ENCODE results near the gene GFOD1. TPM values are rescaled to one million over a fixed set of nuclear protein-coding genes. Genes with fewer than 3 reads are reported as not detected.

The GFOD1 gene
- total RNA-seq, 1 donor from 2014 or later = 20.2 TPM

DNA sequence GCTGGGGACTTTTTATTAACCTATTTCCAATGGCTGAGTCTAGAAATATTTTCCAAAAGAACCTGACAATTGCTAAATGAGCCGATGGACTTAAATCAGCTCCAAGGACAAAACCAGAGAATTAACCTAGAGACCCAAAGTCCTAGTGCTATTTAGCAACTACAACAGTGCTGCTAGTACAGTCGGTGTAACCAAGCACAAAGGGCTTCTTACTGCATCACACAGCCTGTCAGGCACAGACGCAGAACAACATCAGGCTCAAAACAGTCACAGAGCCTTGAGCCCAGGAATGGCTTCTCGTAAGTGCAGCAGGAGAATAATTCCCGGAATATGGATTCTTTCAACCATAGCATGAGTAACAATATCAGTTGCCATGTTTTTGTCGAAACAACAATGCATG, 70.0 kb downstream of the GFOD1 start:
- Histone ChIP-seq H3K36me3 (no peaks in the 10 kb centered on the region), H3K9me3 (no peaks in the 10 kb centered on the region), H3K27ac (no peak overlapping the region), H3K4me1 (peaks cover 68% of the 10 kb centered on the region), H3K27me3 (ENCODE audit: low read depth) (no peaks in the 10 kb centered on the region), H3K4me3 (no peak overlapping the region)
- intact Hi-C loops (cut with DNase I) = no loop called here
- ATAC-seq = no peak
- DNase-seq = no peak
- TF ChIP-seq CTCF (IDR thresholded peaks at IDR 0.05) = no peak

DNA sequence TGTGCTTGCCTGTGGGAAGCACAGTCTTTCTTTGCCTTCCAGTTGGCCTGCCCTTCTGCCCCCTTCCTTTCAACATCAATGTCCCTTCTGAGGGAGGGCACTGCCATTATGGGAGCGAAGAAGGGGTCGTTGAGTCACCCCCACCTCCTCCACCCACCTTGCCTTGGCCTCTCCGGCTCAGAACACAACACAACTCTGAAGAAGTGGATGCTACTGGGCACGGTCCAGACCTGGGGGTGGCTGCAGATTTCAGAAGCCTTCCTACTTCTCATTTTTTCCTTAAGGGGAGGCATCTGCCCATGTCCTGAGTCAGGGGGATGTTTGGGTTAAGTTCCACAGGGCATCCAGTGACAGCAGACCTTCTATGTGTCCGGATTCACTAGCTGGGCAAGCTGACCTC, 72.1 kb downstream of the GFOD1 start:
- Histone ChIP-seq H3K27me3 (ENCODE audit: low read depth) (no peaks in the 10 kb centered on the region), H3K36me3 (no peaks in the 10 kb centered on the region), H3K27ac (peak overlapping the region; percentile 26), H3K4me1 (peaks cover 64% of the 10 kb centered on the region), H3K4me3 (no peak overlapping the region), H3K9me3 (no peaks in the 10 kb centered on the region)
- ATAC-seq (no peak), DNase-seq (no peak)
- intact Hi-C loops (cut with DNase I) = no loop called here
- no peak for TF ChIP-seq CTCF (IDR thresholded peaks at IDR 0.05)

DNA sequence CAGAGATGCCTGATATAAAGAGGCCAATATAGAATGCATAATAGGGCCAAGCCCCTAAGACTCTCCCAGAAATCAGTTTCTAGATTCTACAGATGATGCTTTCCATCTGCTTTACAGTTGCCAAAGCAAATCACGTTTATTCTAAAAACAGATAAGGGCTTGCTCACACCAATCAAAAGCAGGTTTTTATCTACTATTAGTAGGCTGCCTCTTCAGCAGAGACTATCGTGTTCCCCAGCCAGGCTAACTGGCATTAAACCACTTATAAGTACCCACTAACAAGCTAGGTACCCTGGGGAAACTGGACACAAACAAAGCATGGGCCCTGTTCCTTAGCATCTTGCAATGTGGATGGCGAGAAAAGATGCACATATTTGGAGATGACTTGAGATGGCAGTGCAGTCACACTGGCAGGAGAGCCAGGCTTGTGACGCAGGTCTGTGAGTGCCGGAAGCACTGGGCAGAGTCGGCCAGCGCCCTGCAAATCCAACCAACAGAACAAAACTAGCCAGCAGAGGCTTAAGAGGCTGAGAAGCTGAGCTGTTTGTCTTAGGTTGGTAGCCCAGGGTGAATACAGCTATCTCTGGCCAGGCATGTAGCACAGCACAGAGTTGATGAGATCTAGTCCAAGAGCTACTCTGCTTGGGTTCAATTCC, 73.4 kb downstream of the GFOD1 start:
- Histone ChIP-seq H3K4me1 (peaks cover 52% of the 10 kb centered on the region), H3K27me3 (ENCODE audit: low read depth) (no peaks in the 10 kb centered on the region), H3K9me3 (no peaks in the 10 kb centered on the region), H3K4me3 (no peak overlapping the region), H3K36me3 (no peaks in the 10 kb centered on the region), H3K27ac (peak overlapping the region; percentile 26)
- ATAC-seq = peak in 1 of 2 donors; percentile 12
- DNase-seq = no peak
- intact Hi-C loops (cut with DNase I) = no loop called here
- peak; percentile 15 for TF ChIP-seq CTCF (IDR thresholded peaks at IDR 0.05)

GRCh38 chr6:13413466-13413862, 73.9 kb downstream of the GFOD1 start:
- Histone ChIP-seq H3K4me3 (no peak overlapping the region), H3K9me3 (no peaks in the 10 kb centered on the region), H3K4me1 (peaks cover 51% of the 10 kb centered on the region), H3K27me3 (ENCODE audit: low read depth) (no peaks in the 10 kb centered on the region), H3K36me3 (no peaks in the 10 kb centered on the region), H3K27ac (peak overlapping the region; percentile 26)
- intact Hi-C loops (cut with DNase I) = no loop called here
- peak; percentile 55 to 56 for ATAC-seq
- no peak for TF ChIP-seq CTCF (IDR thresholded peaks at IDR 0.05)
- no peak for DNase-seq

DNA sequence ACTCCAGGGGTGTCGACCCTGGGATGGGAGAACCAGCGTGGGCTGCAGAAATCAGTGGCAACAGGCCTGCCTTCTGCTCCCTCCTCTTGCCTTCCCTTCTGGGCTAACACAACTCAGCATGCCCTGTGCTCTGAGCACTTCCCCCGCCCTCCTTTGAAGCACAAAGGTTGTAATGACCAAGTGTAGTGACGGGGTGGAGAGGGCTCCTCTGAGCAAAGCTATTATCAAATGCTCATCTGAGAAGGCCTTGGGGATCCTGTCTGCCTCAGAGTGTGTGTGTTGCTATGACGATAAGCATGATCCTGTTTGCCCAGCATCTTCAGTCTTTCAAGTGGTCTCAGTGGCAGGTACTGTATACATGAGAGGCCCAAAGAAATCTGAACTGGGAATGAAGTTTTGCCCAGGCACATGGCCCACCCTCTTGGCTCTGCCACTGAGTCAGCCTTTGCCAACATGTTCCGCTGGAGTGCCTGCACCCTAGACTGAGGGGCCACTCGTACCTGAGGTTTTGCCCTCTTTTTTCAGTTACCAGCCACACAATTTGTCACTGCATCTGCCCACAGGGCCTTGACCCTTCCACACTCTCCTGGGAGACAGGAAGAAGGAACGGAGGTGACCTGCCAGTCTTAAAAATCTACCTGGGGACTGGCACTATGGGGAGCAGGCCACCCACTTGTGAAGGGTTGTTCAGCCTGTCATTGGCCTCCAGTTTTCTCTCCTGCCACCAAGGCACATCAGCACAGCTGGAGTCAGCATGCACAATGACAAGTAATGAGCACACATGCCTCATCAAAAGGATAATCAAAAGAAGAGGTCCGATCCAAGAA, 74.5 kb downstream of the GFOD1 start:
- TF ChIP-seq CTCF (IDR thresholded peaks at IDR 0.05) = no peak
- H3K36me3 ChIP-seq = no peaks in the 10 kb centered on the region
- no peaks in the 10 kb centered on the region for H3K9me3 ChIP-seq
- intact Hi-C loops (cut with DNase I) = no loop called here
- H3K27me3 ChIP-seq (ENCODE audit: low read depth) = no peaks in the 10 kb centered on the region
- DNase-seq (no peak), ATAC-seq (peak; percentile 66 to 81)
- no peak overlapping the region for H3K4me3 ChIP-seq
- H3K4me1 ChIP-seq = peaks cover 51% of the 10 kb centered on the region
- H3K27ac ChIP-seq = peak overlapping the region; percentile 26

Measured in lower lobe of right lung (tissue), 2 donors.